ENCODE data around the gene SKOR1. TPM values are rescaled to one million over a fixed set of nuclear protein-coding genes. Genes with fewer than 3 reads are reported as not detected.

Gene SKOR1
- total RNA-seq, 1 experiment from 2014 or later: 0.13 TPM

DNA sequence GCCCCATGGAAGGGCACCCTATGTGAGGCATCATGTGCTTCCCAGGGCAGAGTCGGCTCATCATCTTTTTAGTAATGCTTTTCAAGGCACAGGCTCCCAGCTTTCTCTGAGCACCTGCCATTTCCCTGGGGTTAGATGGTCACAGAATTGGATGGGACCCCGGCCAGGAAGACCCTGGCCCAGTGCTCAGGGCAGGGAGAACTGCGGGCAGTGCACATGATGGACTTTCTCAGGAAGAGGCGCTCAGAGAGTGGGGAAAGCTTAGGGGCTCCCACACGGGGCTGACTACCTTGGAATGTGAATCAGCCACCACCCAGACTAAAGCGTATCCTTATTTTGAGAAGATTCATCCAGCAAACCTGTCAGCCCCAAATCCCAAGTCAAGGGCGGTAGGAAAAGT, 16.5 kb upstream of the SKOR1 start:
- H3K4me2 ChIP-seq (ENCODE audit: insufficient read depth, insufficient read length, low read length): no peak overlapping the region
- H4K91ac ChIP-seq (ENCODE audit: insufficient read length, low read depth, low read length): no peak overlapping the region
- Mint-ChIP-seq H3K27me3 (ENCODE audit: low read depth) (peaks cover 4% of the 10 kb centered on the region), H3K4me3 (no peak overlapping the region), H3K9me3 (no peaks in the 10 kb centered on the region), H3K4me1 (peaks cover 22 to 41% of the 10 kb centered on the region in 2 experiments), H3K36me3 (ENCODE audit: insufficient read depth in 1 of 3, low read depth in 3 of 3) (no peaks in the 10 kb centered on the region), H3K27ac (no peak overlapping the region)
- H2AK5ac ChIP-seq (ENCODE audit: insufficient read length, low read length): no peak overlapping the region
- no peak overlapping the region for H4K8ac ChIP-seq (replicated peaks; ENCODE audit: insufficient read length, low read depth, low read length)
- DNase-seq: peak; percentile 12
- H3K79me1 ChIP-seq (ENCODE audit: insufficient read depth, low read depth, low read length, poor library complexity, severe bottlenecking): no peaks in the 10 kb centered on the region
- H3T11ph ChIP-seq (ENCODE audit: low read length): no peak overlapping the region
- H3K4me1 ChIP-seq (ENCODE audit: insufficient read depth, low read length): peaks cover 2% of the 10 kb centered on the region; the same call in 1 of the 2 replicates
- no peak overlapping the region for H2BK5ac ChIP-seq (ENCODE audit: insufficient read length, low read length)
- H3K23ac ChIP-seq (ENCODE audit: insufficient read length, low read depth, low read length): no peak overlapping the region
- H2BK20ac ChIP-seq (ENCODE audit: low read depth, low read length, poor library complexity, severe bottlenecking): no peak overlapping the region
- H2BK15ac ChIP-seq (ENCODE audit: low read depth, low read length): no peak overlapping the region
- WGBS (ENCODE audit: extremely low coverage, insufficient read length, low lambda C conversion rate): no CpG with 5 or more reads among the region's 7 CpGs
- TF ChIP-seq, protein P1, sequence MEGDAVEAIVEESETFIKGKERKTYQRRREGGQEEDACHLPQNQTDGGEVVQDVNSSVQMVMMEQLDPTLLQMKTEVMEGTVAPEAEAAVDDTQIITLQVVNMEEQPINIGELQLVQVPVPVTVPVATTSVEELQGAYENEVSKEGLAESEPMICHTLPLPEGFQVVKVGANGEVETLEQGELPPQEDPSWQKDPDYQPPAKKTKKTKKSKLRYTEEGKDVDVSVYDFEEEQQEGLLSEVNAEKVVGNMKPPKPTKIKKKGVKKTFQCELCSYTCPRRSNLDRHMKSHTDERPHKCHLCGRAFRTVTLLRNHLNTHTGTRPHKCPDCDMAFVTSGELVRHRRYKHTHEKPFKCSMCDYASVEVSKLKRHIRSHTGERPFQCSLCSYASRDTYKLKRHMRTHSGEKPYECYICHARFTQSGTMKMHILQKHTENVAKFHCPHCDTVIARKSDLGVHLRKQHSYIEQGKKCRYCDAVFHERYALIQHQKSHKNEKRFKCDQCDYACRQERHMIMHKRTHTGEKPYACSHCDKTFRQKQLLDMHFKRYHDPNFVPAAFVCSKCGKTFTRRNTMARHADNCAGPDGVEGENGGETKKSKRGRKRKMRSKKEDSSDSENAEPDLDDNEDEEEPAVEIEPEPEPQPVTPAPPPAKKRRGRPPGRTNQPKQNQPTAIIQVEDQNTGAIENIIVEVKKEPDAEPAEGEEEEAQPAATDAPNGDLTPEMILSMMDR (conservative IDR thresholded peaks at IDR 0.05): no peak
- H2BK120ac ChIP-seq (ENCODE audit: low read depth, low read length, poor library complexity, severe bottlenecking): no peak overlapping the region
- no peak overlapping the region for H3K4ac ChIP-seq (ENCODE audit: low read depth, low read length)
- H4K5ac ChIP-seq (ENCODE audit: insufficient read length, low read depth, low read length): no peak overlapping the region
- H3K18ac ChIP-seq (ENCODE audit: insufficient read length, low read depth, low read length): no peak overlapping the region
- no peak overlapping the region for H3K9ac ChIP-seq (ENCODE audit: extremely low read depth, insufficient read length, low read length)
- H2AFZ ChIP-seq (ENCODE audit: low read length): no peak overlapping the region
- H3K9me3 ChIP-seq (ENCODE audit: control insufficient read depth, low read depth, low read length): no peaks in the 10 kb centered on the region
- H3K79me2 ChIP-seq (ENCODE audit: insufficient read depth, low read length): no peaks in the 10 kb centered on the region
- no peak overlapping the region for H3K27ac ChIP-seq (ENCODE audit: insufficient read length, low read depth, low read length)
- H3K27me3 ChIP-seq (ENCODE audit: insufficient read depth, low read length): no peaks in the 10 kb centered on the region
- H3K23me2 ChIP-seq (ENCODE audit: insufficient read length, low read depth, low read length, poor library complexity, severe bottlenecking): no peaks in the 10 kb centered on the region
- no peak overlapping the region for H2BK12ac ChIP-seq (ENCODE audit: insufficient read length, low read depth, low read length)
- H4K20me1 ChIP-seq (ENCODE audit: control insufficient read depth, insufficient read depth, insufficient read length): no peaks in the 10 kb centered on the region
- H3K56ac ChIP-seq (ENCODE audit: insufficient read length, low read depth, low read length): no peak overlapping the region
- H3K14ac ChIP-seq (ENCODE audit: insufficient read depth, low read length): no peak overlapping the region; the same call in 1 of the 2 replicates
